Glutamatergic neuron (in vitro differentiated cells): ENCODE data around the gene SYNPO2L. TPM values are rescaled to one million over a fixed set of nuclear protein-coding genes. Genes with fewer than 3 reads are reported as not detected.

Source experiments
- DNase-seq: peaks from one replicate; pipeline ENCODE4 v3.0.0; 2022
- H3K27ac Mint-ChIP-seq: one replicate; pipeline ENCODE4 v1.8.0; 2020; ENCODE audit warnings: mild to moderate bottlenecking, mixed read lengths, inconsistent platforms; ENCODE audit not compliant: unreplicated experiment
- H3K27me3 Mint-ChIP-seq: one replicate; pipeline ENCODE4 v1.8.0; 2020; ENCODE audit warnings: mild to moderate bottlenecking, moderate library complexity, mixed read lengths, inconsistent platforms; ENCODE audit not compliant: unreplicated experiment
- H3K36me3 Mint-ChIP-seq: one replicate; pipeline ENCODE4 v1.8.0; 2020; ENCODE audit warnings: mild to moderate bottlenecking, mixed read lengths, inconsistent platforms; ENCODE audit not compliant: unreplicated experiment
- H3K4me1 Mint-ChIP-seq: one replicate; pipeline ENCODE4 v1.8.0; 2020; ENCODE audit warnings: mild to moderate bottlenecking, low read depth, mixed read lengths, inconsistent platforms; ENCODE audit not compliant: unreplicated experiment
- H3K4me3 Mint-ChIP-seq: one replicate; pipeline ENCODE4 v1.8.0; 2020; ENCODE audit warnings: mild to moderate bottlenecking, mixed read lengths, inconsistent platforms; ENCODE audit not compliant: unreplicated experiment
- H3K9me3 Mint-ChIP-seq: one replicate; pipeline ENCODE4 v1.8.0; 2020; ENCODE audit warnings: mild to moderate bottlenecking, moderate library complexity, mixed read lengths, inconsistent platforms; ENCODE audit not compliant: unreplicated experiment
- CTCF ChIP-seq: fragments of 200-600 bp; sonication (generic); IDR thresholded peaks from one replicate; pipeline ENCODE4 v1.5.0; 2021; ENCODE audit not compliant: partially characterized antibody, unreplicated experiment
- total RNA-seq: library from RNA; stranded (reverse); fragmentation: NEBNext Ultra II Directional; extraction: Animal tissue kit (Norgen Biotek cat#: 25700); gene quantifications from one replicate; pipeline ENCODE4 v1.2.1, GENCODE V29; 2021; ENCODE audit not compliant: unreplicated experiment

The SYNPO2L gene
- total RNA-seq, 1 donor from 2014 or later: 0.42 TPM

GRCh38 chr10:73650537-73651331 is 5.1 kb downstream of the SYNPO2L start:
- no peaks in the 10 kb centered on the region for H3K36me3 Mint-ChIP-seq
- H3K9me3 Mint-ChIP-seq: peaks cover 8% of the 10 kb centered on the region
- no peak overlapping the region for H3K4me3 Mint-ChIP-seq
- H3K27ac Mint-ChIP-seq: no peak overlapping the region
- H3K4me1 Mint-ChIP-seq: peaks cover 23% of the 10 kb centered on the region
- no peak for DNase-seq
- no peak for TF ChIP-seq CTCF
- peaks cover 9% of the 10 kb centered on the region for H3K27me3 Mint-ChIP-seq

GRCh38 chr10:73649876-73650536 is 5.8 kb downstream of the SYNPO2L start:
- no peak for TF ChIP-seq CTCF
- Mint-ChIP-seq H3K27me3 (peaks cover 9% of the 10 kb centered on the region), H3K4me3 (no peak overlapping the region), H3K36me3 (no peaks in the 10 kb centered on the region), H3K27ac (no peak overlapping the region), H3K9me3 (peaks cover 8% of the 10 kb centered on the region), H3K4me1 (peaks cover 23% of the 10 kb centered on the region)
- no peak for DNase-seq

GRCh38 chr10:73648975-73649829 is 6.6 kb downstream of the SYNPO2L start:
- Mint-ChIP-seq H3K9me3 (peaks cover 11% of the 10 kb centered on the region), H3K27me3 (peaks cover 5% of the 10 kb centered on the region), H3K36me3 (no peaks in the 10 kb centered on the region), H3K27ac (no peak overlapping the region), H3K4me3 (peak overlapping the region; percentile 84), H3K4me1 (peaks cover 22% of the 10 kb centered on the region)
- TF ChIP-seq CTCF: no peak
- no peak for DNase-seq

GRCh38 chr10:73647875-73648651 is 7.8 kb downstream of the SYNPO2L start:
- TF ChIP-seq CTCF: no peak
- H3K36me3 Mint-ChIP-seq: no peaks in the 10 kb centered on the region
- H3K27me3 Mint-ChIP-seq: peaks cover 5% of the 10 kb centered on the region

More at GRCh38 chr10:73647875-73648651, 7.8 kb downstream of the SYNPO2L start:
- Mint-ChIP-seq H3K9me3 (peaks cover 11% of the 10 kb centered on the region), H3K4me1 (peaks cover 14% of the 10 kb centered on the region), H3K27ac (peak overlapping the region; percentile 82), H3K4me3 (peak overlapping the region; percentile 84)
- DNase-seq: peak; percentile 31
